K562 (cell line): ENCODE data around the gene MTG1. TPM values are rescaled to one million over a fixed set of nuclear protein-coding genes. Genes with fewer than 3 reads are reported as not detected.
"Not testable (repeated sequence)": the region's sequence is repeated elsewhere in the genome, so short reads cannot be mapped to it uniquely, and the experiment has no call there.

Experiments
- ATAC-seq: fragments of 200-7000 bp; cut with Tn5 transposase; 3 replicates; pipeline ENCODE4 v1.9.1; 2020; ENCODE audit warnings: moderate library complexity
- BruUV-seq: library from RNA; stranded (reverse); fragments of 400-500 nt; replicated peaks from 2 replicates; lab custom pipeline; 2021; lab: Mats Ljungman, UMichigan
- CTCF ChIA-PET: fragments of 300-600 bp; formaldehyde crosslinking; extraction: SDS; loops from one replicate; lab custom pipeline; 2021; ENCODE audit warnings: low intra/inter-chr PET ratio; lab: Yijun Ruan, JAX
- POLR2A ChIA-PET: fragments of 300-600, 350-650 bp; sonication (Branson Sonifier 250); formaldehyde crosslinking; extraction: SDS; loops from one replicate; lab custom pipeline; 2021; ENCODE audit warnings: antibody characterized with exemption, inconsistent platforms; lab: Yijun Ruan, JAX
- DNase-seq, 4 experiments: peaks; one replicate each; pipeline versions ENCODE4 v3.0.0 to v3.0.0-alpha.2; 2011 to 2018; ENCODE audit warnings: low spot score in 3 of 4, mixed read lengths in 3 of 4; ENCODE audit errors: extremely low read depth in 1 of 4
- FAIRE-seq: peaks from 2 replicates; lab custom pipeline; 2011; peaks lifted over from hg19 to GRCh38; lab: Jason Lieb, UNC
- H2AFZ ChIP-seq: 2 replicates; pipeline ENCODE4 v1.6.0; 2011; ENCODE audit warnings: low read depth, low read length, control low read depth, inconsistent platforms
- H3K27ac ChIP-seq: fragments of 200-600 bp; 3 replicates; pipeline ENCODE4 v1.8.0; 2011; ENCODE audit warnings: low read depth, mild to moderate bottlenecking, control low read depth, inconsistent platforms, low read length, moderate library complexity, mixed read lengths; ENCODE audit errors: extremely low read depth
- H3K27me3 ChIP-seq, 2 experiments: fragments of 300-600 bp in 1 of 2; 2 replicates in 1 of 2; 3 replicates in 1 of 2; pipeline versions ENCODE4 v1.6.0 to v1.8.0; 2011; ENCODE audit warnings: inconsistent platforms in 2 of 2, low read length in 2 of 2, mild to moderate bottlenecking in 1 of 2, mixed read lengths in 1 of 2, moderate library complexity in 1 of 2; ENCODE audit not compliant: control insufficient read depth in 2 of 2, insufficient read depth in 2 of 2
- H3K36me3 ChIP-seq: fragments of 300-600 bp; 3 replicates; pipeline ENCODE4 v1.8.0; 2011; ENCODE audit warnings: mild to moderate bottlenecking, low read length, inconsistent platforms; ENCODE audit not compliant: control insufficient read depth, insufficient read depth
- H3K4me1 ChIP-seq, 2 experiments: fragments of 200-600 bp in 1 of 2; replicated peaks in 1 of 2; 2 replicates in 1 of 2; 3 replicates in 1 of 2; pipeline versions ENCODE4 v1.5.1 to v1.8.0; 2011; ENCODE audit warnings: inconsistent platforms in 2 of 2, low read length in 2 of 2, mild to moderate bottlenecking in 1 of 2, mixed read lengths in 1 of 2, moderate library complexity in 1 of 2; ENCODE audit not compliant: control insufficient read depth in 2 of 2, insufficient read depth in 2 of 2
- H3K4me2 ChIP-seq: 2 replicates; pipeline ENCODE4 v1.6.1; 2011; ENCODE audit warnings: low read length, control low read depth, inconsistent platforms, mixed read lengths; ENCODE audit not compliant: insufficient read depth
- H3K4me3 ChIP-seq: fragments of 200-600 bp; sonication (generic), shearing (Covaris generic); 2 replicates; pipeline ENCODE4 v1.5.1; 2016; ENCODE audit warnings: control low read depth, inconsistent platforms
- H3K79me2 ChIP-seq: fragments of 200-600 bp; 3 replicates; pipeline ENCODE4 v1.8.0; 2011; ENCODE audit warnings: low read length, inconsistent platforms; ENCODE audit not compliant: control insufficient read depth, insufficient read depth
- H3K9ac ChIP-seq, 2 experiments: 2 replicates each; pipeline versions ENCODE4 v1.6.0 to v1.6.1; 2011; ENCODE audit warnings: low read depth in 2 of 2, low read length in 2 of 2, control low read depth in 1 of 2, inconsistent platforms in 1 of 2, mild to moderate bottlenecking in 1 of 2, mixed read lengths in 1 of 2; ENCODE audit not compliant: insufficient read depth in 1 of 2
- H3K9me1 ChIP-seq: one replicate; pipeline ENCODE4 v1.6.0; 2011; ENCODE audit warnings: inconsistent platforms, mild to moderate bottlenecking, low read length, moderate library complexity; ENCODE audit not compliant: control insufficient read depth, insufficient read depth
- H3K9me3 ChIP-seq: replicated peaks from 2 replicates; pipeline ENCODE4 v1.5.1; 2011; ENCODE audit warnings: low read depth, low read length, inconsistent platforms; ENCODE audit not compliant: control insufficient read depth, insufficient read depth
- H4K20me1 ChIP-seq: replicated peaks from 2 replicates; pipeline ENCODE4 v1.6.1; 2011; ENCODE audit warnings: low read length, inconsistent platforms, mixed read lengths; ENCODE audit not compliant: control insufficient read depth, insufficient read depth
- ARID4B ChIP-seq: sonication (generic); formaldehyde crosslinking; IDR thresholded peaks from 2 replicates; pipeline ENCODE4 v1.8.0; 2022; ENCODE audit warnings: mild to moderate bottlenecking, missing genetic modification reagents
- EWSR1 ChIP-seq: fragments of 450-650 bp; IDR thresholded peaks from 2 replicates; pipeline ENCODE4 v1.6.1; 2018; ENCODE audit warnings: borderline replicate concordance, mild to moderate bottlenecking, low read depth, moderate library complexity; ENCODE audit not compliant: partially characterized antibody
- LARP7 ChIP-seq: fragments of 450-650 bp; IDR thresholded peaks from 2 replicates; pipeline ENCODE4 v1.6.1; 2016
- PTTG1 ChIP-seq: fragments of 450-650 bp; IDR thresholded peaks from 2 replicates; pipeline ENCODE4 v1.6.1; 2016; ENCODE audit warnings: low read depth, mild to moderate bottlenecking, missing genetic modification characterization, missing compliant biosample characterization
- STAT5A ChIP-seq: IDR thresholded peaks from 2 replicates; pipeline ENCODE4 v1.6.1; 2012; ENCODE audit warnings: low read length, inconsistent platforms, borderline replicate concordance
- ZNF146 ChIP-seq: IDR thresholded peaks from one replicate; pipeline ENCODE4 v1.6.1; 2018; ENCODE audit warnings: missing compliant biosample characterization; ENCODE audit not compliant: unreplicated experiment
- WGBS: fragments of 100-300 bp; shearing (Covaris generic); methylation state at CpG from one replicate; pipeline ENCODE4 v1.1.6; 2016; ENCODE audit warnings: low coverage, mixed read lengths; ENCODE audit not compliant: insufficient coverage; ENCODE audit errors: missing lambda C conversion rate; 5-methylcytosine and 5-hydroxymethylcytosine counted together
- in situ Hi-C: fragments of 300-500 bp; cut with MboI; formaldehyde crosslinking; loops from 4 replicates; pipeline ENCODE4 v1.15.0; 2018; ENCODE audit warnings: inconsistent platforms, mixed read lengths
- intact Hi-C: fragments of 100-400 bp; cut with micrococcal nuclease; formaldehyde crosslinking; loops from 2 replicates; pipeline ENCODE4 v1.14.2; 2022
- polyA plus RNA-seq, 8 experiments: library from polyadenylated mRNA; depleted of rRNA in 4 of 8; stranded (reverse) in 5 of 8; unstranded in 3 of 8; fragments of >200 nt; fragmentation: Nextera tagmentation in 2 of 8; fragmentation: Illumina TruSeq in 1 of 8; extraction: Ambion mirVana in 2 of 8; extraction: Trizol in 1 of 8; gene quantifications; 2 replicates each; pipeline versions ENCODE4 v1.2.1 to v1.2.3, GENCODE V29; 2011 to 2014; ENCODE audit warnings: inconsistent platforms in 1 of 8, missing spikeins in 1 of 8
- total RNA-seq, 7 experiments: library from RNA; depleted of rRNA in 6 of 7; stranded (reverse); fragments of >200 nt in 6 of 7; fragmentation: Illumina TruSeq in 2 of 7; extraction: Trizol in 2 of 7; gene quantifications; 2 replicates each; pipeline versions ENCODE4 v1.2.1 to v1.2.3, GENCODE V29; 2011 to 2021; ENCODE audit warnings: low replicate concordance in 1 of 7

The MTG1 gene
- total and polyA plus RNA-seq, 9 of the 15 experiments (the other 6 are each of a cell fraction or from before 2014, with no cell fraction given): 2.8 to 28.2 (median 15.4) TPM

- no peak for TF ChIP-seq PTTG1 (tag)
- no peak for TF ChIP-seq EWSR1
- no peak for TF ChIP-seq STAT5A
- no peak for TF ChIP-seq ARID4B
- TF ChIP-seq LARP7: no peak
Measured at GRCh38 chr10:133467286-133467911, 73.4 kb downstream of the MTG1 start (continued).

GRCh38 chr10:133469205-133469604 is 75.2 kb downstream of the MTG1 start:
- H3K36me3 ChIP-seq, CTCF ChIA-PET, H3K79me2 ChIP-seq, FAIRE-seq, intact Hi-C loops, H4K20me1 ChIP-seq, H3K9ac ChIP-seq, H3K9me3 ChIP-seq, H3K27ac ChIP-seq, DNase-seq, H3K4me1 ChIP-seq, H3K4me2 ChIP-seq, BruUV-seq, H2AFZ ChIP-seq, H3K9me1 ChIP-seq, ATAC-seq, POLR2A ChIA-PET, H3K4me3 ChIP-seq, in situ Hi-C loops: not testable (repeated sequence)
- WGBS: 2% methylated on average over 3 of the region's 3 CpGs
- TF ChIP-seq ZNF146 (CRISPR knock-in tag): peak; percentile 57
- peaks cover 3 to 17% of the 10 kb centered on the region in 2 experiments; a peak in 1 of 5 replicates for H3K27me3 ChIP-seq
